H1 (cell line): ENCODE results near the gene GAST. TPM values are rescaled to one million over a fixed set of nuclear protein-coding genes. Genes with fewer than 3 reads are reported as not detected.

Experiments used
- CTCF ChIA-PET: fragments of 300-600 bp; sonication (Branson Sonifier 250); formaldehyde crosslinking; loops from one replicate; lab custom pipeline; 2021; ENCODE audit not compliant: partially characterized antibody; lab: Charles Lee
- POLR2A ChIA-PET: fragments of 300-600 bp; sonication (Branson Sonifier 250); formaldehyde crosslinking; loops from one replicate; lab custom pipeline; 2021; ENCODE audit warnings: inconsistent platforms; ENCODE audit not compliant: partially characterized antibody; lab: Charles Lee
- DNase-seq, 2 experiments: peaks; one replicate each; pipeline versions ENCODE4 v3.0.0 to v3.0.0-alpha.2; 2010 to 2022; ENCODE audit warnings: low spot score in 2 of 2, low read depth in 1 of 2, mixed read lengths in 1 of 2
- FAIRE-seq: peaks from 2 replicates; lab custom pipeline; 2011; peaks lifted over from hg19 to GRCh38; lab: Jason Lieb, UNC
- H2AFZ ChIP-seq: 2 replicates; pipeline ENCODE4 v1.8.1; 2012; ENCODE audit warnings: low read length, inconsistent platforms
- H2AK5ac ChIP-seq: 2 replicates; pipeline ENCODE4 v1.6.1; 2013; ENCODE audit warnings: low read depth, low read length
- H2BK120ac ChIP-seq: replicated peaks from 2 replicates; pipeline ENCODE3; 2013; ENCODE audit warnings: low read depth, low read length, inconsistent platforms
- H2BK12ac ChIP-seq: 2 replicates; pipeline ENCODE4 v1.6.1; 2013; ENCODE audit warnings: low read depth, low read length
- H2BK15ac ChIP-seq: 2 replicates; pipeline ENCODE4 v1.6.1; 2013; ENCODE audit warnings: low read length
- H2BK20ac ChIP-seq: 2 replicates; pipeline ENCODE4 v1.6.1; 2013; ENCODE audit warnings: low read length
- H2BK5ac ChIP-seq: 2 replicates; pipeline ENCODE4 v1.6.1; 2013; ENCODE audit warnings: low read depth, low read length
- H3K14ac ChIP-seq: 2 replicates; pipeline ENCODE4 v1.6.1; 2013; ENCODE audit warnings: inconsistent platforms; ENCODE audit not compliant: insufficient read length
- H3K18ac ChIP-seq: 2 replicates; pipeline ENCODE4 v1.6.1; 2013; ENCODE audit warnings: low read length; ENCODE audit errors: extremely low read depth
- H3K23ac ChIP-seq: 2 replicates; pipeline ENCODE4 v1.6.1; 2013; ENCODE audit warnings: inconsistent platforms; ENCODE audit not compliant: insufficient read length
- H3K23me2 ChIP-seq: 2 replicates; pipeline ENCODE4 v1.6.1; 2013; ENCODE audit warnings: low read depth, low read length
- H3K27ac ChIP-seq: 2 replicates; pipeline ENCODE4 v1.6.1; 2011; ENCODE audit warnings: low read depth, low read length, inconsistent platforms
- H3K27me3 ChIP-seq, 4 experiments: replicated peaks in 1 of 4; 1 replicate in 1 of 4; 2 replicates in 3 of 4; pipeline versions ENCODE4 v1.6.1 to v1.8.1; 2011 to 2013; ENCODE audit warnings: low read length in 3 of 4, mild to moderate bottlenecking in 3 of 4, inconsistent platforms in 2 of 4, mixed read lengths in 2 of 4, moderate library complexity in 1 of 4; ENCODE audit not compliant: control insufficient read depth in 3 of 4, insufficient read depth in 3 of 4; ENCODE audit errors: extremely low read depth in 1 of 4
- H3K36me3 ChIP-seq, 4 experiments: 2 replicates each; pipeline versions ENCODE4 v1.6.1 to v1.8.1; 2011 to 2013; ENCODE audit warnings: mild to moderate bottlenecking in 4 of 4, low read length in 3 of 4, moderate library complexity in 2 of 4, control low read depth in 1 of 4, inconsistent platforms in 1 of 4; ENCODE audit not compliant: insufficient read depth in 4 of 4, control insufficient read depth in 2 of 4
- H3K4ac ChIP-seq: replicated peaks from 2 replicates; pipeline ENCODE3; 2013; ENCODE audit warnings: low read length, low read depth, mixed read lengths, inconsistent platforms; ENCODE audit not compliant: insufficient read length
- H3K4me1 ChIP-seq, 4 experiments: replicated peaks in 1 of 4; 1 replicate in 1 of 4; 2 replicates in 3 of 4; pipeline versions ENCODE4 v1.6.1 to v1.8.1; 2011 to 2013; ENCODE audit warnings: low read length in 3 of 4, inconsistent platforms in 2 of 4, mixed read lengths in 1 of 4; ENCODE audit not compliant: insufficient read depth in 4 of 4, control insufficient read depth in 3 of 4
- H3K4me2 ChIP-seq, 2 experiments: 2 replicates each; pipeline versions ENCODE4 v1.6.1 to v1.8.1; 2011 to 2013; ENCODE audit warnings: low read depth in 2 of 2, low read length in 2 of 2, control low read depth in 1 of 2, inconsistent platforms in 1 of 2, mild to moderate bottlenecking in 1 of 2; ENCODE audit not compliant: insufficient read depth in 1 of 2
- H3K4me3 ChIP-seq, 4 experiments: fragments of 200-600, 300-600 bp in 1 of 4; sonication (generic), shearing (Covaris generic), sonication (Bioruptor Twin) in 1 of 4; 2 replicates each; pipeline versions ENCODE4 v1.5.1 to v1.8.1; 2011 to 2016; ENCODE audit warnings: low read length in 4 of 4, low read depth in 3 of 4, control low read depth in 2 of 4, inconsistent platforms in 2 of 4, mild to moderate bottlenecking in 2 of 4, mixed read lengths in 1 of 4, moderate library complexity in 1 of 4; ENCODE audit not compliant: insufficient read depth in 2 of 4; ENCODE audit errors: extremely low read depth in 1 of 4
- H3K56ac ChIP-seq: replicated peaks from 2 replicates; pipeline ENCODE3; 2013; ENCODE audit warnings: low read depth, mild to moderate bottlenecking, mixed read lengths, low read length, inconsistent platforms; ENCODE audit not compliant: insufficient read length
- H3K79me1 ChIP-seq: 2 replicates; pipeline ENCODE4 v1.6.1; 2013; ENCODE audit warnings: low read depth, low read length, control low read depth
- H3K79me2 ChIP-seq, 2 experiments: 2 replicates each; pipeline versions ENCODE4 v1.6.1 to v1.8.1; 2012 to 2013; ENCODE audit warnings: low read length in 2 of 2, mild to moderate bottlenecking in 2 of 2, inconsistent platforms in 1 of 2; ENCODE audit not compliant: insufficient read depth in 2 of 2, control insufficient read depth in 1 of 2
- H3K9ac ChIP-seq, 4 experiments: replicated peaks in 1 of 4; 1 replicate in 1 of 4; 2 replicates in 3 of 4; pipeline versions ENCODE4 v1.6.1 to v1.8.1; 2011 to 2013; ENCODE audit warnings: low read depth in 3 of 4, low read length in 3 of 4, control low read depth in 2 of 4, mild to moderate bottlenecking in 2 of 4, moderate library complexity in 2 of 4, inconsistent platforms in 1 of 4; ENCODE audit errors: extremely low read depth in 1 of 4
- H3K9me3 ChIP-seq, 2 experiments: 2 replicates each; pipeline versions ENCODE4 v1.6.1 to v1.8.1; 2012 to 2013; ENCODE audit warnings: mild to moderate bottlenecking in 2 of 2, moderate library complexity in 2 of 2, control low read depth in 1 of 2, inconsistent platforms in 1 of 2, low read depth in 1 of 2, low read length in 1 of 2, mixed read lengths in 1 of 2; ENCODE audit not compliant: insufficient read depth in 2 of 2
- H4K20me1 ChIP-seq, 2 experiments: replicated peaks in 1 of 2; 2 replicates each; pipeline versions ENCODE3 to v1.8.1; 2011 to 2013; ENCODE audit warnings: inconsistent platforms in 2 of 2, low read length in 2 of 2, mild to moderate bottlenecking in 1 of 2; ENCODE audit not compliant: insufficient read depth in 2 of 2, control insufficient read depth in 1 of 2
- H4K5ac ChIP-seq: 2 replicates; pipeline ENCODE4 v1.6.1; 2013; ENCODE audit warnings: low read length, low read depth, mixed read lengths, inconsistent platforms; ENCODE audit not compliant: insufficient read length
- H4K8ac ChIP-seq: 2 replicates; pipeline ENCODE4 v1.8.0; 2013; ENCODE audit warnings: mild to moderate bottlenecking, moderate library complexity, low read length, inconsistent platforms; ENCODE audit not compliant: insufficient read depth; ENCODE audit errors: extremely low read depth
- H4K91ac ChIP-seq: replicated peaks from 2 replicates; pipeline ENCODE3; 2013; ENCODE audit warnings: low read length, mixed read lengths, inconsistent platforms; ENCODE audit not compliant: insufficient read length
- KDM5A ChIP-seq: fragments of 200-600 bp; IDR thresholded peaks from 2 replicates; pipeline ENCODE4 v1.7.1; 2012; ENCODE audit warnings: mild to moderate bottlenecking, low read length, inconsistent platforms, mixed read lengths
- POLR2AphosphoS5 ChIP-seq: IDR thresholded peaks from 2 replicates; pipeline ENCODE4 v1.6.1; 2011; ENCODE audit warnings: low read depth, low read length
- SP2 ChIP-seq: IDR thresholded peaks from 2 replicates; pipeline ENCODE4 v1.6.1; 2012; ENCODE audit warnings: mild to moderate bottlenecking, low read length, inconsistent platforms
- WGBS, 2 experiments: shearing (Covaris generic) in 1 of 2; methylation state at CpG; one replicate each; pipeline versions ENCODE4 v1.1.6 to v1.1.7; 2013 to 2015; ENCODE audit warnings: low lambda C conversion rate in 2 of 2, mixed read lengths in 2 of 2, inconsistent platforms in 1 of 2, low coverage in 1 of 2, missing lambda C conversion rate in 1 of 2; ENCODE audit not compliant: insufficient replicate concordance in 2 of 2, insufficient coverage in 1 of 2, insufficient read length in 1 of 2; ENCODE audit errors: extremely low coverage in 1 of 2, missing lambda C conversion rate in 1 of 2; 5-methylcytosine and 5-hydroxymethylcytosine counted together
- polyA plus RNA-seq, 7 experiments: library from polyadenylated mRNA; depleted of rRNA in 3 of 7; stranded (reverse) in 5 of 7; unstranded in 2 of 7; fragments of >200 nt in 5 of 7; fragments of 200-250 nt in 2 of 7; gene quantifications; 1 replicate in 5 of 7; 2 replicates in 1 of 7; 4 replicates in 1 of 7; pipeline versions ENCODE4 v1.2.1 to v1.2.3, GENCODE V29; 2011 to 2013; ENCODE audit warnings: missing spikeins in 2 of 7, mixed read lengths in 2 of 7
- total RNA-seq: library from RNA; stranded (reverse); fragmentation: NEBNext Ultra II Directional; extraction: Animal tissue kit (Norgen Biotek cat#: 25700); gene quantifications from 2 replicates; pipeline ENCODE4 v1.2.1, GENCODE V29; 2021

The GAST gene
- total and polyA plus RNA-seq, 2 of the 8 experiments (the other 6 are each of a cell fraction or from before 2014, with no cell fraction given): not detected

DNA sequence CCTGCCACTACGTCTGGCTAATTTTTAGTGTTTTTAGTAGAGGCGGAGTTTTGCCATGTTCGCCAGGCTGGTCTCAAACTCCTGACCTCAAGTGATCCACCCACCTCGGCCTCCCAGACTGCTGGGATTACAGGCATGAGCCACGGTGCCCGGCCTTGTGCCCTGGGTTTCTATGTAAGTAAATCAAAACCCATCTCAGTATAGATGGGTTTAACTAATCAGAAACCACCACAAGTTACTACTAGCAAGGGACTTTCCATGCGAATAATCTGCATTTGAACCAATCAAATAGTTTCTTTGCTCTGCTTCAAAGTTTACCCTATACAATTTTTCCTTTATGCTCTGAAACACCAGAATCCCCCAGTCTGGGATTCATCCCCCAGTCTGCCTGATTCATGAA lies 40.0 kb upstream of the GAST start:
- Histone ChIP-seq H3K4ac (no peak overlapping the region), H2BK20ac (no peak overlapping the region), H3K27ac (no peak overlapping the region), H3K27me3 (no peaks in the 10 kb centered on the region), H4K8ac (no peak overlapping the region), H2BK5ac (no peak overlapping the region), H3K23me2 (no peaks in the 10 kb centered on the region), H3K79me2 (no peaks in the 10 kb centered on the region), H4K5ac (no peak overlapping the region), H3K4me1 (peaks cover 2 to 17% (median 6%) of the 10 kb centered on the region in 4 experiments), H3K14ac (no peak overlapping the region), H3K79me1 (no peaks in the 10 kb centered on the region), H4K91ac (no peak overlapping the region), H3K56ac (no peak overlapping the region), H3K4me3 (no peak overlapping the region), H3K9ac (no peak overlapping the region), H2AK5ac (no peak overlapping the region), H4K20me1 (no peaks in the 10 kb centered on the region), H3K23ac (no peak overlapping the region), H3K18ac (no peak overlapping the region), H2AFZ (no peak overlapping the region), H3K36me3 (no peaks in the 10 kb centered on the region), H2BK12ac (no peak overlapping the region), H2BK120ac (no peak overlapping the region), H3K9me3 (no peaks in the 10 kb centered on the region; a peak in 1 of 4 replicates), H3K4me2 (no peak overlapping the region), H2BK15ac (no peak overlapping the region)
- no peak for DNase-seq
- TF ChIP-seq KDM5A (no peak), POLR2AphosphoS5 (no peak), SP2 (no peak)
- FAIRE-seq: no peak
- ChIA-PET POLR2A (interaction anchor here (3.2 kb wide), 1 partner anchor 17 kb away, joined by 24 read pairs; the partner anchor contains the start of gene EIF1), CTCF (interaction anchor here (0.6 to 1.4 kb wide), 2 partner anchors 24 to 769 kb away, joined by 3 read pairs; no protein-coding TSS in a partner anchor)
- WGBS, 2 experiments: 93% methylated on average over 7 of the region's 7 CpGs; no CpG with 5 or more reads in 1 of the 2 experiments
